ENCODE data around the gene CNTNAP5. TPM values are rescaled to one million over a fixed set of nuclear protein-coding genes. Genes with fewer than 3 reads are reported as not detected.

The CNTNAP5 gene
- total RNA-seq, 1 experiment from 2014 or later = not detected

- H3K9me3 ChIP-seq (ENCODE audit: control insufficient read depth, insufficient read depth, low read depth, low read length) = no peaks in the 10 kb centered on the region
- CTCF ChIA-PET = no interaction called here
- TF ChIP-seq, protein P1, sequence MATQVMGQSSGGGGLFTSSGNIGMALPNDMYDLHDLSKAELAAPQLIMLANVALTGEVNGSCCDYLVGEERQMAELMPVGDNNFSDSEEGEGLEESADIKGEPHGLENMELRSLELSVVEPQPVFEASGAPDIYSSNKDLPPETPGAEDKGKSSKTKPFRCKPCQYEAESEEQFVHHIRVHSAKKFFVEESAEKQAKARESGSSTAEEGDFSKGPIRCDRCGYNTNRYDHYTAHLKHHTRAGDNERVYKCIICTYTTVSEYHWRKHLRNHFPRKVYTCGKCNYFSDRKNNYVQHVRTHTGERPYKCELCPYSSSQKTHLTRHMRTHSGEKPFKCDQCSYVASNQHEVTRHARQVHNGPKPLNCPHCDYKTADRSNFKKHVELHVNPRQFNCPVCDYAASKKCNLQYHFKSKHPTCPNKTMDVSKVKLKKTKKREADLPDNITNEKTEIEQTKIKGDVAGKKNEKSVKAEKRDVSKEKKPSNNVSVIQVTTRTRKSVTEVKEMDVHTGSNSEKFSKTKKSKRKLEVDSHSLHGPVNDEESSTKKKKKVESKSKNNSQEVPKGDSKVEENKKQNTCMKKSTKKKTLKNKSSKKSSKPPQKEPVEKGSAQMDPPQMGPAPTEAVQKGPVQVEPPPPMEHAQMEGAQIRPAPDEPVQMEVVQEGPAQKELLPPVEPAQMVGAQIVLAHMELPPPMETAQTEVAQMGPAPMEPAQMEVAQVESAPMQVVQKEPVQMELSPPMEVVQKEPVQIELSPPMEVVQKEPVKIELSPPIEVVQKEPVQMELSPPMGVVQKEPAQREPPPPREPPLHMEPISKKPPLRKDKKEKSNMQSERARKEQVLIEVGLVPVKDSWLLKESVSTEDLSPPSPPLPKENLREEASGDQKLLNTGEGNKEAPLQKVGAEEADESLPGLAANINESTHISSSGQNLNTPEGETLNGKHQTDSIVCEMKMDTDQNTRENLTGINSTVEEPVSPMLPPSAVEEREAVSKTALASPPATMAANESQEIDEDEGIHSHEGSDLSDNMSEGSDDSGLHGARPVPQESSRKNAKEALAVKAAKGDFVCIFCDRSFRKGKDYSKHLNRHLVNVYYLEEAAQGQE (IDR thresholded peaks at IDR 0.05; ENCODE audit: insufficient read depth in 1 of 2, low read depth in 2 of 2, low read length in 1 of 2) = no peak
- TF ChIP-seq, protein P2, sequence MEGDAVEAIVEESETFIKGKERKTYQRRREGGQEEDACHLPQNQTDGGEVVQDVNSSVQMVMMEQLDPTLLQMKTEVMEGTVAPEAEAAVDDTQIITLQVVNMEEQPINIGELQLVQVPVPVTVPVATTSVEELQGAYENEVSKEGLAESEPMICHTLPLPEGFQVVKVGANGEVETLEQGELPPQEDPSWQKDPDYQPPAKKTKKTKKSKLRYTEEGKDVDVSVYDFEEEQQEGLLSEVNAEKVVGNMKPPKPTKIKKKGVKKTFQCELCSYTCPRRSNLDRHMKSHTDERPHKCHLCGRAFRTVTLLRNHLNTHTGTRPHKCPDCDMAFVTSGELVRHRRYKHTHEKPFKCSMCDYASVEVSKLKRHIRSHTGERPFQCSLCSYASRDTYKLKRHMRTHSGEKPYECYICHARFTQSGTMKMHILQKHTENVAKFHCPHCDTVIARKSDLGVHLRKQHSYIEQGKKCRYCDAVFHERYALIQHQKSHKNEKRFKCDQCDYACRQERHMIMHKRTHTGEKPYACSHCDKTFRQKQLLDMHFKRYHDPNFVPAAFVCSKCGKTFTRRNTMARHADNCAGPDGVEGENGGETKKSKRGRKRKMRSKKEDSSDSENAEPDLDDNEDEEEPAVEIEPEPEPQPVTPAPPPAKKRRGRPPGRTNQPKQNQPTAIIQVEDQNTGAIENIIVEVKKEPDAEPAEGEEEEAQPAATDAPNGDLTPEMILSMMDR (IDR thresholded peaks at IDR 0.05) = no peak
- TF ChIP-seq TCF7L2 (IDR thresholded peaks at IDR 0.05; ENCODE audit: low read depth, low read length) (no peak), SIN3A (IDR thresholded peaks at IDR 0.05; ENCODE audit: borderline replicate concordance, insufficient read depth, low read depth, low read length) (no peak), POLR2AphosphoS5 (IDR thresholded peaks at IDR 0.05; ENCODE audit: low read depth, low read length) (no peak)
Observed at GRCh38 chr2:124343827-124344498, 318.9 kb downstream of the CNTNAP5 start.

GRCh38 chr2:124347209-124347608, 322.1 kb downstream of the CNTNAP5 start:
- BruUV-seq (replicated peaks) = no TSS peak
- in situ Hi-C loops (cut with HindIII; ENCODE audit: low pct_unique_long_range_greater_than_20kb, low sequenced_read_pairs) = no loop called here

More at GRCh38 chr2:124343827-124344498, 318.9 kb downstream of the CNTNAP5 start:
- BruUV-seq (replicated peaks) = no TSS peak
- intact Hi-C loops (cut with micrococcal nuclease; ENCODE audit: unreplicated experiment) = no loop called here
- in situ Hi-C loops (cut with HindIII; ENCODE audit: low pct_unique_long_range_greater_than_20kb, low sequenced_read_pairs) = no loop called here
- no peak for DNase-seq (ENCODE audit: low read depth, low spot score)
- H3K36me3 ChIP-seq (ENCODE audit: control insufficient read depth, insufficient read depth, low read length) = no peaks in the 10 kb centered on the region
- POLR2A ChIA-PET = no interaction called here
- no peak overlapping the region for H3K4me3 ChIP-seq (ENCODE audit: low read depth in 2 of 2, low read length in 2 of 2)
- no peaks in the 10 kb centered on the region for H3K4me1 ChIP-seq (ENCODE audit: control insufficient read depth, insufficient read depth, low read length)
- no peak for ATAC-seq
- no peaks in the 10 kb centered on the region for H3K27me3 ChIP-seq (ENCODE audit: control insufficient read depth, insufficient read depth, low read length)
- no peak overlapping the region for H3K27ac ChIP-seq (ENCODE audit: low read length)

More at GRCh38 chr2:124347209-124347608, 322.1 kb downstream of the CNTNAP5 start:
- intact Hi-C loops (cut with micrococcal nuclease; ENCODE audit: unreplicated experiment) = no loop called here
- Histone ChIP-seq H3K27me3 (ENCODE audit: control insufficient read depth, insufficient read depth, low read length) (no peaks in the 10 kb centered on the region), H3K27ac (ENCODE audit: low read length) (no peak overlapping the region), H3K9me3 (ENCODE audit: control insufficient read depth, insufficient read depth, low read depth, low read length) (no peaks in the 10 kb centered on the region), H3K4me1 (ENCODE audit: control insufficient read depth, insufficient read depth, low read length) (no peaks in the 10 kb centered on the region), H3K36me3 (ENCODE audit: control insufficient read depth, insufficient read depth, low read length) (no peaks in the 10 kb centered on the region), H3K4me3 (ENCODE audit: low read depth in 2 of 2, low read length in 2 of 2) (no peak overlapping the region)
- no peak for DNase-seq (ENCODE audit: low read depth, low spot score)
- ATAC-seq = no peak
- POLR2A ChIA-PET = no interaction called here
- CTCF ChIA-PET = no interaction called here
- no peak for TF ChIP-seq TCF7L2 (IDR thresholded peaks at IDR 0.05; ENCODE audit: low read depth, low read length)
- TF ChIP-seq, protein P1 (IDR thresholded peaks at IDR 0.05; ENCODE audit: insufficient read depth in 1 of 2, low read depth in 2 of 2, low read length in 1 of 2) = no peak
- TF ChIP-seq POLR2AphosphoS5 (IDR thresholded peaks at IDR 0.05; ENCODE audit: low read depth, low read length) = no peak
- no peak for TF ChIP-seq SIN3A (IDR thresholded peaks at IDR 0.05; ENCODE audit: borderline replicate concordance, insufficient read depth, low read depth, low read length)
- TF ChIP-seq, protein P2 (IDR thresholded peaks at IDR 0.05) = no peak
